Stimulated activated CD4-positive, alpha-beta T cell treated with anti-CD3 and anti-CD28 coated beads, Interleukin-2, amount 100 ng/mL, for 4 hours (primary cell): ENCODE data around the gene PLA2G12B.
"Not testable (repeated sequence)": the region's sequence is repeated elsewhere in the genome, so short reads cannot be mapped to it uniquely, and the experiment has no call there.

Source experiments
- DNase-seq: peaks from one replicate; pipeline ENCODE4 v3.0.0-alpha.2; 2020; ENCODE audit warnings: low read depth

The PLA2G12B gene

GRCh38 chr10:72954596-72955554 lies at the start of gene PLA2G12B:
Gene PLA2G12B (minus strand): TSS chr10:72954806. CDS start chr10:72954685, 121 bp downstream.
- DNase-seq, result no peak

- DNase-seq, result no peak
Observed at GRCh38 chr10:73003822-73004221, 49.2 kb upstream of the PLA2G12B start.

- no peak for DNase-seq
Observed at GRCh38 chr10:73000973-73001372, 46.4 kb upstream of the PLA2G12B start.

GRCh38 chr10:72997099-72997498 lies 42.5 kb upstream of the PLA2G12B start:
- DNase-seq, result no peak

- not testable (repeated sequence) for DNase-seq
Observed at GRCh38 chr10:72995459-72995858, 40.9 kb upstream of the PLA2G12B start.

- DNase-seq, result not testable (repeated sequence)
Observed at GRCh38 chr10:72989771-72990170, 35.2 kb upstream of the PLA2G12B start.

GRCh38 chr10:72984618-72985017 lies 30.0 kb upstream of the PLA2G12B start:
- DNase-seq, result not testable (repeated sequence)

- DNase-seq, result no peak
Observed at GRCh38 chr10:72981882-72982529, 27.4 kb upstream of the PLA2G12B start.

- DNase-seq, result no peak
Observed at GRCh38 chr10:72981028-72981881, 26.6 kb upstream of the PLA2G12B start.

- DNase-seq, result no peak
Observed at GRCh38 chr10:72980348-72980747, 25.7 kb upstream of the PLA2G12B start.

GRCh38 chr10:72979709-72980108 lies 25.1 kb upstream of the PLA2G12B start:
- no peak for DNase-seq

GRCh38 chr10:72976886-72977285 lies 22.3 kb upstream of the PLA2G12B start:
- DNase-seq, result no peak

- no peak for DNase-seq
Observed at GRCh38 chr10:72956001-72956400, 1.4 kb upstream of the PLA2G12B start.

GRCh38 chr10:72954230-72954595 lies 393 bp downstream of the PLA2G12B start:
- no peak for DNase-seq

GRCh38 chr10:72953687-72954086 lies 919 bp downstream of the PLA2G12B start:
- DNase-seq, result no peak

GRCh38 chr10:72952642-72953158 lies 1.9 kb downstream of the PLA2G12B start:
- no peak for DNase-seq

- DNase-seq, result no peak
Observed at GRCh38 chr10:72952189-72952588, 2.4 kb downstream of the PLA2G12B start.

GRCh38 chr10:72951760-72952159 lies 2.8 kb downstream of the PLA2G12B start:
- DNase-seq, result no peak

GRCh38 chr10:72948762-72949161 lies 5.8 kb downstream of the PLA2G12B start:
- no peak for DNase-seq

- no peak for DNase-seq
Observed at GRCh38 chr10:72946963-72947362, 7.6 kb downstream of the PLA2G12B start.

- no peak for DNase-seq
Observed at GRCh38 chr10:72943498-72944234, 10.9 kb downstream of the PLA2G12B start.
